Testis (tissue), 3 donors: ENCODE results near the gene CROCC2. TPM values are rescaled to one million over a fixed set of nuclear protein-coding genes. Genes with fewer than 3 reads are reported as not detected.

ENCODE experiments used
- DNase-seq: peaks from one replicate; pipeline ENCODE4 v3.0.0-alpha.2; 2019
- H3K27ac ChIP-seq, 2 donors: fragments of 200-600 bp; sonication (generic); one replicate each; pipeline ENCODE4 v1.5.1; 2019
- H3K27me3 ChIP-seq: fragments of 200-600 bp; sonication (generic); one replicate; pipeline ENCODE4 v1.5.1; 2019
- H3K36me3 ChIP-seq: fragments of 200-600 bp; sonication (generic); one replicate; pipeline ENCODE4 v1.5.1; 2017; ENCODE audit warnings: low read depth; ENCODE audit errors: missing control alignments
- H3K4me1 ChIP-seq: fragments of 200-600 bp; sonication (generic); one replicate; pipeline ENCODE4 v1.5.1; 2019
- H3K4me3 ChIP-seq, 2 donors: fragments of 200-600 bp; sonication (generic); one replicate each; pipeline ENCODE4 v1.5.1; 2017 to 2019
- H3K9me3 ChIP-seq: fragments of 200-600 bp; sonication (generic); one replicate; pipeline ENCODE4 v1.5.1; 2017
- POLR2A ChIP-seq: fragments of 450-650 bp; IDR thresholded peaks from one replicate; pipeline ENCODE4 v1.6.1; 2017; ENCODE audit warnings: antibody characterized with exemption, mild to moderate bottlenecking, moderate library complexity
- WGBS, 2 donors: methylation state at CpG; one replicate each; pipeline ENCODE4 v1.1.5; 2018; 5-methylcytosine and 5-hydroxymethylcytosine counted together
- intact Hi-C: fragments of 100-400 bp; cut with DNase I; formaldehyde crosslinking; loops from one replicate; pipeline ENCODE4 v1.15.1; 2023; ENCODE audit warnings: low total_unique reads
- polyA plus RNA-seq: library from polyadenylated mRNA; stranded (reverse); fragments of 350-450 nt; fragmentation: Illumina TruSeq; extraction: RNeasy Lipid Tissue Mini Kit (QIAGEN cat#74804); gene quantifications from one replicate; pipeline ENCODE4 v1.2.3, GENCODE V29; 2014; ENCODE audit warnings: low read depth, low replicate concordance; ENCODE audit not compliant: insufficient read depth
- total RNA-seq, 2 donors: library from RNA; depleted of rRNA; stranded (reverse); fragments of >200 nt; gene quantifications; one replicate each; pipeline ENCODE4 v1.2.3, GENCODE V29; 2016
- TF ChIP-seq, protein P1 (sequence below), 3 experiments: fragments of 450-650 bp in 2 of 3; fragments of 200-600 bp in 1 of 3; sonication (generic) in 1 of 3; IDR thresholded peaks; one replicate each; pipeline ENCODE4 v1.5.1; 2016 to 2019; ENCODE audit warnings: antibody characterized with exemption in 3 of 3, mild to moderate bottlenecking in 2 of 3, moderate library complexity in 1 of 3

Gene CROCC2
- total and polyA plus RNA-seq, 3 donors from 2014 or later, result 0.43 to 0.55 (median 0.51) TPM

DNA sequence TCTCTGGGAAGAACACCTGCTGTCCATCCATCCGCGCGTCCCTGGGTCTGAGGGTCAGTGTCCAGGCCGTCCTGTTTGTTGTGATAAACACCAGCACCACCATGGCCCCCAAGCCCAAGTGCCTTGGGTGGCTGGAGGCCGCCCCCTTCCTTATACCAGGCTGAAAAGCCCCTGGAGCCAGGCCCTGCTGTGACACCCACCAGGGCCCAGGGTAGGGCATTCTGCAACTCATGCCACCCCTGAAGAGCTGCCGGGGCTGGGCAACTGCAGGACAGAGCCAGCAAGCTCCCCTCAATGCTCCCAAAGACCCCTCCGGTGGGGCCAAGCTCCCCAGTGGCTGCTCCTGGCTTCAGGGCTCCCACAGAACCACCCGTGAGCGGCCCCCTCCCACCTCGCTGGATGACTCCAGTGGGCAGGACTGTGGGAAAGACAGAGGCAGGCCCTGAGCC lies 60.3 kb downstream of the CROCC2 start:
- intact Hi-C loops, result no loop called here
- no peak for DNase-seq
- Histone ChIP-seq H3K4me1 (peaks cover 34% of the 10 kb centered on the region), H3K9me3 (no peaks in the 10 kb centered on the region), H3K27me3 (no peaks in the 10 kb centered on the region), H3K36me3 (no peaks in the 10 kb centered on the region), H3K27ac (no peak overlapping the region), H3K4me3 (no peak overlapping the region)
- no peak for TF ChIP-seq POLR2A
- TF ChIP-seq, protein P1, sequence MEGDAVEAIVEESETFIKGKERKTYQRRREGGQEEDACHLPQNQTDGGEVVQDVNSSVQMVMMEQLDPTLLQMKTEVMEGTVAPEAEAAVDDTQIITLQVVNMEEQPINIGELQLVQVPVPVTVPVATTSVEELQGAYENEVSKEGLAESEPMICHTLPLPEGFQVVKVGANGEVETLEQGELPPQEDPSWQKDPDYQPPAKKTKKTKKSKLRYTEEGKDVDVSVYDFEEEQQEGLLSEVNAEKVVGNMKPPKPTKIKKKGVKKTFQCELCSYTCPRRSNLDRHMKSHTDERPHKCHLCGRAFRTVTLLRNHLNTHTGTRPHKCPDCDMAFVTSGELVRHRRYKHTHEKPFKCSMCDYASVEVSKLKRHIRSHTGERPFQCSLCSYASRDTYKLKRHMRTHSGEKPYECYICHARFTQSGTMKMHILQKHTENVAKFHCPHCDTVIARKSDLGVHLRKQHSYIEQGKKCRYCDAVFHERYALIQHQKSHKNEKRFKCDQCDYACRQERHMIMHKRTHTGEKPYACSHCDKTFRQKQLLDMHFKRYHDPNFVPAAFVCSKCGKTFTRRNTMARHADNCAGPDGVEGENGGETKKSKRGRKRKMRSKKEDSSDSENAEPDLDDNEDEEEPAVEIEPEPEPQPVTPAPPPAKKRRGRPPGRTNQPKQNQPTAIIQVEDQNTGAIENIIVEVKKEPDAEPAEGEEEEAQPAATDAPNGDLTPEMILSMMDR (IDR thresholded peaks at IDR 0.05), result no peak
- WGBS, 2 donors, result 89 to 100% methylated on average over 3 to 9 of the region's 10 CpGs

DNA sequence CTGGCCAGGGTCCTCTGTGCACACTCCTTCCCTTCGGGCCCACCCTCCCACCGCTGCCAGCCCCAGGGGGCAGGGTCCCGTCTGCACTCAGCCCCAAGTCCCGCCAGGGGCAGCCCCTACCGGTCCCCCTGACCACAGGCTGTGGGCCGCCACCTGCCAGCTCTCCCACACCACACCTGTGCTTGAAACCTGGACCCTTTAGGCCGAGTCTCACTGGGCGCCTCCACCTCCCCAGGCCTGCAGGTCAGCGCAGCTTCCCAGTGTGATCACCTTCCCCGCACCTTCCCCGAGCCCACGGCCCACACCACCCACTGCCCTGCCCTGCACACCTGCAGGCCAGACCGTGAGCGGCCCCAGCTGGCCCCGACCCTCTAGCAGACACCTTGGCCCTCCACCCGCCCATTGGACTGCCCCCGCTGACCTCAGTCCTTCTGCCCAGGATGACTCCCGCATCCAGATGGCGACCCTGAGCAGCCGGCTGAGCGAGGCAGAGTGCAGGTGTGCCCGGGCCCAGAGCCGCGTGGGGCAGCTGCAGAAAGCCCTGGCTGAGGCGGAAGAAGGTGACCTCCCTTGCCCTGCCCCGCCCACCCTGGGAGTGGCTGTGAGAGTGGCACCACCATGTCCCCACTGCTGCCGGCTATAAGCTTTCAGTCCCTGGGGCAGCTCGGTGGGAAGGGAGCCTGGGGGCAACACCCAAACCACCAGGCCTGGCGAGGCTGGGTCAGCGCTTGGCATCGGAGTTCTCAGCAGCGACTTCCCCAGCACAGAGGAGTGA lies 61.0 kb downstream of the CROCC2 start:
- Histone ChIP-seq H3K27me3 (no peaks in the 10 kb centered on the region), H3K9me3 (no peaks in the 10 kb centered on the region), H3K4me1 (peaks cover 32% of the 10 kb centered on the region), H3K27ac (no peak overlapping the region), H3K36me3 (no peaks in the 10 kb centered on the region), H3K4me3 (no peak overlapping the region)
- DNase-seq, result no peak
- TF ChIP-seq POLR2A, result no peak
- TF ChIP-seq, protein P1 (IDR thresholded peaks at IDR 0.05), result no peak
- intact Hi-C loops, result no loop called here
- 86 to 96% methylated on average over 24 to 31 of the region's 32 CpGs for WGBS, 2 donors

DNA sequence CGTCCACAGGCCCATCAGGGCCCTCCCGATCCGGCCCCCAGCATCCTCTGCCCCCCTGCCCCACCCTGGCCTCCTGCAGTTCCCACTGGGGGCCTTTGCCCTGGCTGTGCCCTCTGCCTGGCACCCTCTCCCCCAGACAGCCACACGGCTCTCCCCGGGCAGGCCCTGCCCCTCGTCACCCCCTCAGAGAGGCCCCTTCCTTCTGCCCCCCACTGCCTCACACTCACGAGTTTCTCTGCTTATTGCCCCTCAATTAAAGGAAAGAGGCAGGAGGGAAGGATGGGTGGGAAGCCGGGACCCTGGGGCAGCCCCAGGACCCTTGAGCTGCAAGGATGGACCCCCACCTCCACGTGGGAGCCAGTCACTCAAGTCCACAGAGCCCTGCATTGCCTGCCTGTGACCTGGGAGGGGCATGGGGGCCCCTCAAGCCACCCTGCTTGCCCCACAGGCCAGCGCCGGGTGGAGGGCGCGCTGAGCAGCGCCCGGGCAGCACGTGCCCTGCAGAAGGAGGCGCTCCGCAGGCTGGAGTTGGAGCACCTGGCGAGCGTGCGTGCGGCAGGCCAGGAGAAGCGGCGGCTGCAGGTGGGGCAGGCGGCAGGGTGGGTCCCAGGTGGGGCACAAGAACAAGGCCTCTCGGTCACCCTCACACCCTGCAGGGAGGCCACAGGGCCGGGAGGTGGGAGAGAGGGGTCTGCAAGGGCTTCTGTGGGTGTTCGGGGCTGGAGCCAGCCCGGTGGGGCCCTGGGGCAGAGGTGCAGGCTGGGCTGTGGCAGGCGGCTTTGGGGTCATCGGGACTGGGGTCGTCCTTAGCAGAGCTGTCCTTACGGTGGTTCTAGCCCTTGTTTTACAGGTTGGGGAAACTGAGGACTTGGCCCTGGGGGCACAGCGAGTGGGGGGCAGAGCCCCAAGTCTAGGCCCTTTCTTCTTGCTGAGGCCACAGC lies 61.8 kb downstream of the CROCC2 start:
- WGBS, 2 donors, result 92 to 95% methylated on average over 28 to 34 of the region's 34 CpGs
- peaks cover 31% of the 10 kb centered on the region for H3K4me1 ChIP-seq
- no peaks in the 10 kb centered on the region for H3K36me3 ChIP-seq
- H3K27me3 ChIP-seq, result no peaks in the 10 kb centered on the region
- DNase-seq, result no peak
- no peak overlapping the region for H3K4me3 ChIP-seq
- TF ChIP-seq, protein P1 (IDR thresholded peaks at IDR 0.05), result no peak
- no peak for TF ChIP-seq POLR2A
- no peaks in the 10 kb centered on the region for H3K9me3 ChIP-seq
- intact Hi-C loops, result no loop called here
- no peak overlapping the region for H3K27ac ChIP-seq

DNA sequence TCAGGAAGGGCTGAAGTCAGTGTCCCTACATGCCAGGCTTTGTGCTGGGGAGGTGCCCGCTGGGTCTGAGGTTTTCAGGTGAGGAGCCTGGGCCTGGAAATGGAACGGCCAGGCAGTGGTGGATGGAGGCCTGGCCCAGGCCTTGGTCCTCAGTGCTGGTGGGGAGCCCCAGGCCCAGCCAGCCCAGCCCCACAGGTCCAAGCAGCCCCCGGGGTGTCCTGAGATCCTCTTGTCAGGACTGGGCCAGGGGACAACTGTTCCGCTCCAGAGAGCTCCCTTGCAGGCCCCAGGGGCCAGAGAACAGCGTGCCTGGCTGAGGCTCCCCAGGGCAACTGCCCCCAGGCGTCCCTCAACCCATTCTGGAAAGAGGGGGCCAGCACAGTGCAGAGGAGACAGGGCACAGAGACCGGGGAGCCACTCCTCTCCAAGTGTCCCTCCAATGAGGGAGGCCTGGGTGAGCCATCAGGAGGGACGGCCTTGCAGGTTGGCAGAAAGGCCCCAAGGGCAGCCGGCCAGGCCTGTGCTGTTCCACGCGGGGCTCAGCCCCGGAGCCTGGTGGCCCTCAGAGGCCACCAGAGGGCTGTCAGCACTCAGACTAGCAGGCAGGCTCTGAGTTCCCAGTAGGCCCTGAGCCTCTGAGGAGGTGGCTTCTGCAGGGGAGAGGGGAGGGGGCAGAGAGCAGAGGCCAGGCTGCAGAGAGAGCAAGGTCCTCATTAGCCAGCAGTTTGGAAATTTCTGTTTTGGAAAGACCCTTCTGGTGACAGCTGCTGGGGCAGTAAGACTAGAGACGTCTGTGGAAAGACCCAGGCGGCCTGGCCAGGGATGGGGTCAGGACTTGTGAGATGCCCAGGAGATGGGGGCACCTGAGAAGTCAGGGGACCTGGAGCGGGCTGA lies 62.8 kb downstream of the CROCC2 start:
- H3K4me1 ChIP-seq, result peaks cover 33% of the 10 kb centered on the region
- no peaks in the 10 kb centered on the region for H3K27me3 ChIP-seq
- H3K9me3 ChIP-seq, result no peaks in the 10 kb centered on the region
- no peak overlapping the region for H3K27ac ChIP-seq
- intact Hi-C loops, result no loop called here
- TF ChIP-seq, protein P1 (IDR thresholded peaks at IDR 0.05), result no peak
- no peak for TF ChIP-seq POLR2A
- DNase-seq, result no peak
- WGBS, 2 donors, result 53 to 78% methylated on average over 8 to 15 of the region's 15 CpGs
- no peak overlapping the region for H3K4me3 ChIP-seq
- H3K36me3 ChIP-seq, result no peaks in the 10 kb centered on the region
